Measurements from ENCODE around the gene SULT1C3.

SULT1C3 gene

GRCh38 chr2:108228006-108228405 lies 11.8 kb upstream of the SULT1C3 start:
- Histone ChIP-seq H3K9me2 (replicated peaks; ENCODE audit: control insufficient read depth, low read length) (no peaks in the 10 kb centered on the region), H3K27ac (ENCODE audit: low read depth, low read length) (no peak overlapping the region), H3K4me3 (ENCODE audit: low read length) (no peak overlapping the region), H3K9me3 (ENCODE audit: control insufficient read depth, insufficient read depth, low read length) (peaks cover 5% of the 10 kb centered on the region; the same call in 1 of the 2 replicates), H3K4me1 (ENCODE audit: control insufficient read depth, low read length) (no peaks in the 10 kb centered on the region), H3K4me2 (ENCODE audit: low read length) (no peak overlapping the region), H4K20me1 (ENCODE audit: control insufficient read depth, insufficient read depth, low read depth, low read length) (no peaks in the 10 kb centered on the region), H3K27me3 (ENCODE audit: control insufficient read depth, low read length) (no peaks in the 10 kb centered on the region), H3K79me2 (ENCODE audit: control insufficient read depth, low read length) (no peaks in the 10 kb centered on the region), H3F3A (ENCODE audit: control insufficient read depth, insufficient read depth) (no peaks in the 10 kb centered on the region), H3K36me3 (ENCODE audit: control insufficient read depth, low read length) (no peaks in the 10 kb centered on the region)
- no peak for TF ChIP-seq EZH2phosphoT487 (IDR thresholded peaks at IDR 0.05; ENCODE audit: borderline replicate concordance, low read length)
- no peak for TF ChIP-seq CTCF (IDR thresholded peaks at IDR 0.05; ENCODE audit: low read depth, low read length, poor library complexity, severe bottlenecking)

GRCh38 chr2:108228537-108228936 lies 11.2 kb upstream of the SULT1C3 start:
- Histone ChIP-seq H4K20me1 (ENCODE audit: control insufficient read depth, insufficient read depth, low read depth, low read length) (no peaks in the 10 kb centered on the region), H3K36me3 (ENCODE audit: control insufficient read depth, low read length) (no peaks in the 10 kb centered on the region), H3K9me2 (replicated peaks; ENCODE audit: control insufficient read depth, low read length) (no peaks in the 10 kb centered on the region), H3K27me3 (ENCODE audit: control insufficient read depth, low read length) (no peaks in the 10 kb centered on the region), H3K4me2 (ENCODE audit: low read length) (no peak overlapping the region), H3K79me2 (ENCODE audit: control insufficient read depth, low read length) (no peaks in the 10 kb centered on the region), H3K27ac (ENCODE audit: low read depth, low read length) (no peak overlapping the region), H3K4me1 (ENCODE audit: control insufficient read depth, low read length) (no peaks in the 10 kb centered on the region), H3F3A (ENCODE audit: control insufficient read depth, insufficient read depth) (no peaks in the 10 kb centered on the region), H3K9me3 (ENCODE audit: control insufficient read depth, insufficient read depth, low read length) (peaks cover 2% of the 10 kb centered on the region; the same call in 1 of the 2 replicates), H3K4me3 (ENCODE audit: low read length) (no peak overlapping the region)
- TF ChIP-seq EZH2phosphoT487 (IDR thresholded peaks at IDR 0.05; ENCODE audit: borderline replicate concordance, low read length) (no peak), CTCF (IDR thresholded peaks at IDR 0.05; ENCODE audit: low read depth, low read length, poor library complexity, severe bottlenecking) (no peak)

- Histone ChIP-seq H4K20me1 (ENCODE audit: control insufficient read depth, insufficient read depth, low read depth, low read length) (no peaks in the 10 kb centered on the region), H3K9me3 (ENCODE audit: control insufficient read depth, insufficient read depth, low read length) (no peaks in the 10 kb centered on the region), H3K9me2 (replicated peaks; ENCODE audit: control insufficient read depth, low read length) (no peaks in the 10 kb centered on the region), H3K4me2 (ENCODE audit: low read length) (no peak overlapping the region), H3F3A (ENCODE audit: control insufficient read depth, insufficient read depth) (no peaks in the 10 kb centered on the region), H3K27me3 (ENCODE audit: control insufficient read depth, low read length) (no peaks in the 10 kb centered on the region), H3K4me1 (ENCODE audit: control insufficient read depth, low read length) (no peaks in the 10 kb centered on the region), H3K79me2 (ENCODE audit: control insufficient read depth, low read length) (no peaks in the 10 kb centered on the region), H3K4me3 (ENCODE audit: low read length) (no peak overlapping the region), H3K36me3 (ENCODE audit: control insufficient read depth, low read length) (no peaks in the 10 kb centered on the region), H3K27ac (ENCODE audit: low read depth, low read length) (no peak overlapping the region)
- TF ChIP-seq EZH2phosphoT487 (IDR thresholded peaks at IDR 0.05; ENCODE audit: borderline replicate concordance, low read length) = no peak
- TF ChIP-seq CTCF (IDR thresholded peaks at IDR 0.05; ENCODE audit: low read depth, low read length, poor library complexity, severe bottlenecking) = no peak
These were observed 9.9 kb upstream of the SULT1C3 start for GRCh38 chr2:108229875-108230274.

- Histone ChIP-seq H4K20me1 (ENCODE audit: control insufficient read depth, insufficient read depth, low read depth, low read length) (no peaks in the 10 kb centered on the region), H3K4me1 (ENCODE audit: control insufficient read depth, low read length) (no peaks in the 10 kb centered on the region), H3K36me3 (ENCODE audit: control insufficient read depth, low read length) (no peaks in the 10 kb centered on the region), H3F3A (ENCODE audit: control insufficient read depth, insufficient read depth) (no peaks in the 10 kb centered on the region), H3K4me3 (ENCODE audit: low read length) (no peak overlapping the region), H3K9me2 (replicated peaks; ENCODE audit: control insufficient read depth, low read length) (no peaks in the 10 kb centered on the region), H3K27me3 (ENCODE audit: control insufficient read depth, low read length) (peaks cover 7% of the 10 kb centered on the region), H3K4me2 (ENCODE audit: low read length) (no peak overlapping the region), H3K27ac (ENCODE audit: low read depth, low read length) (no peak overlapping the region), H3K9me3 (ENCODE audit: control insufficient read depth, insufficient read depth, low read length) (no peaks in the 10 kb centered on the region), H3K79me2 (ENCODE audit: control insufficient read depth, low read length) (no peaks in the 10 kb centered on the region)
- TF ChIP-seq CTCF (IDR thresholded peaks at IDR 0.05; ENCODE audit: low read depth, low read length, poor library complexity, severe bottlenecking) (no peak), EZH2phosphoT487 (IDR thresholded peaks at IDR 0.05; ENCODE audit: borderline replicate concordance, low read length) (no peak)
These were observed 4.2 kb upstream of the SULT1C3 start for GRCh38 chr2:108235577-108235976.
